ENCODE data around the gene SBF2.

SBF2 gene

GRCh38 chr11:10317151-10317755, 23.2 kb upstream of the SBF2 start:
- peak; percentile 92 for DNase-seq

GRCh38 chr11:10315083-10315482, 21.1 kb upstream of the SBF2 start:
- no peak for DNase-seq

GRCh38 chr11:10314199-10315072, 20.4 kb upstream of the SBF2 start:
- DNase-seq = peak; percentile 68

GRCh38 chr11:10311802-10312201, 17.8 kb upstream of the SBF2 start:
- DNase-seq = no peak

- DNase-seq = peak; percentile 62
Measured at GRCh38 chr11:10310301-10310841, 16.4 kb upstream of the SBF2 start.

GRCh38 chr11:10309163-10310093, 15.4 kb upstream of the SBF2 start:
- peak; percentile 89 for DNase-seq

GRCh38 chr11:10308201-10308954, 14.4 kb upstream of the SBF2 start:
- DNase-seq = peak; percentile 43

GRCh38 chr11:10307400-10308200, 13.6 kb upstream of the SBF2 start:
- peak; percentile 98 for DNase-seq

GRCh38 chr11:10307022-10307399, 13.0 kb upstream of the SBF2 start:
- DNase-seq = no peak

- peak; percentile 77 for DNase-seq
Measured at GRCh38 chr11:10305964-10306918, 12.2 kb upstream of the SBF2 start.

GRCh38 chr11:10305262-10305963, 11.4 kb upstream of the SBF2 start:
- DNase-seq = peak; percentile 83

GRCh38 chr11:10304495-10305261, 10.7 kb upstream of the SBF2 start, which contains the start of gene ADM:
Gene ADM (plus strand): TSS chr11:10305073. CDS start chr11:10305701, 628 bp downstream.
- DNase-seq = peak; percentile 98

- peak; percentile 84 for DNase-seq
Measured at GRCh38 chr11:10303558-10304363, 9.7 kb upstream of the SBF2 start.

GRCh38 chr11:10302744-10303557, 8.9 kb upstream of the SBF2 start:
- DNase-seq = peak; percentile 95

- no peak for DNase-seq
Measured at GRCh38 chr11:10302359-10302743, 8.3 kb upstream of the SBF2 start.

- DNase-seq = no peak
Measured at GRCh38 chr11:10301656-10302358, 7.8 kb upstream of the SBF2 start.
